ENCODE data around the gene ANKRD34A.
"Not testable (repeated sequence)": the region's sequence is repeated elsewhere in the genome, so short reads cannot be mapped to it uniquely, and the experiment has no call there.

The ANKRD34A gene

DNA sequence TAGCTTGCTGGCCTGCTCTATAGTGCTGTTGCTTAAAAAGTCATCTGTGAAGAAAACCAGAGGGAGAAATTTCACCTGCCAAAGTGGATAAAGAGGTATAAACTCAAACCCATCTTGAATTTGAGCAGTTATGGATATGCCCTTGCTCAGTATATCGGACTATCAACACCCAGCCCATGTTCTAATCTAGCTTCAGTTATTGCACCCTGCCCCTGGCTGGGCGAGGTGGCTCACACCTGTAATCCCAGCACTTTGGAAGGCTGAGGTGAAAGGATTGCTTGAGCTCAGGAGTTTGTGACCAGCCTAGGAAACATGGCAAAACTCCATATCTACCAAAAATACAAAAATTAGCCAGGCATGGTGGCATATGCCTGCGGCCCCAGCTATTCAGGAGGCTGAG is 19.8 kb downstream of the ANKRD34A start:
- DNase-seq (ENCODE audit: low spot score), result no peak

DNA sequence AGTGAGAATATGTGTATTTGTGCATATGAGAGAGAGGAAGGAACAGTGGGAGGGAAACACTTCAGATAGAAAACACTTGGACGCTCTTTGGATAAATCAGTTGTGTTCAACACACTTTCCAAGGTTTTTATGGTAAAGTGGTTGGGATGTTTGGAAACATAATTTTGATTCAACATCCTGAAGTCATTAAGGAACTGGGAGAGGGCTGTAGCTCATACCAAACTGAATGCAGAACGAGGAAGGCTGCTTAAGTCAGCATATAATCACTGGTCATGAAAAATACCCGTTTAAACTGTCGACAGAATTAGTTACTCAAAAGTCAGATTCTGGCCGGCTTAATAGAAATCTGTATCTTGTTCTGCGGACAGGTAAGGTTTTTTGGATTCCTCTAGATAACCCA is 21.5 kb downstream of the ANKRD34A start:
- no peak for DNase-seq (ENCODE audit: low spot score)

- no peak for DNase-seq (ENCODE audit: low spot score)
Measured at GRCh38 chr1:145942405-145942804, 22.0 kb downstream of the ANKRD34A start.

- DNase-seq (ENCODE audit: low spot score), result no peak
Measured at GRCh38 chr1:145937436-145937835, 26.9 kb downstream of the ANKRD34A start.

- DNase-seq (ENCODE audit: low spot score), result no peak
Measured at GRCh38 chr1:145936247-145936646, 28.1 kb downstream of the ANKRD34A start.

- no peak for DNase-seq (ENCODE audit: low spot score)
Measured at GRCh38 chr1:145935708-145936107, 28.7 kb downstream of the ANKRD34A start.

GRCh38 chr1:145932522-145933009 is 31.8 kb downstream of the ANKRD34A start:
- DNase-seq (ENCODE audit: low spot score), result not testable (repeated sequence)

DNA sequence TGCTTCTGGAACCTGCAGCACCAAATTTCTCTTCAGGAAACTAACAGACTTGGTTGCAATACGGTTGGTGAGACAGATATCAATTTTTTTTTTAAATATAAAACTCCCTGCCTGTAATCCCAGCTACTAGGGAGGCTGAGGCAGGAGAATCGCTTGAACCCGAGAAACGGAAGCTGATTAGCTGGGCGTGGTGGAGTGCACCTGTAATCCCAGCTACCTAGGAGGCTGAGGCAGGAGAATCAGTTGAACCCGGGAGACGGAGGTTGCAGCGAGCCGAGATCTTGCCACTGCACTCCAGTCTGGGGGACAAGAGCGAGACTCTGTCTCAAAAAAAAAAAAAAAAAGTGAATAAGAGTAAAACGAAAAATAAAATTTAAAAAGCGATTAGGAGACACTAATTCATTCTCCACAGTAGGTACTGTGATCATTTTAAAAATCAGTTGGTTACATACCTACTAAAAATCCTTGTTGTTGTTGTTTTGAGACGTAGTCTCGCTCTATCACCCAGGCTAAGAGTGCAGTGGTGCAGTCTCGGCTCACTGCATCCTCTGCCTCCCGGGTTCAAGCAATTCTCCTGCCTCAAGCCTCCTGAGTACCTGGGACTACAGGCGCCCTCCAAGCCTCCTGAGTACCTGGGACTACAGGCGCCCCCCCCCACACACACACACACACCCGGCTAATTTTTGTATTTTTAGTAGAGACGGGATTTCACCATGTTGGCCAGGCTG is 36.3 kb downstream of the ANKRD34A start:
- DNase-seq (ENCODE audit: low spot score), result no peak

- peak; percentile 99 for DNase-seq (ENCODE audit: low spot score)
Measured at GRCh38 chr1:145927063-145927886, 37.1 kb downstream of the ANKRD34A start, which contains the start of gene RBM8A. RBM8A (minus strand) TSS chr1:145927484; CDS start chr1:145927426, 58 bp downstream.

GRCh38 chr1:145926686-145927062 is 37.7 kb downstream of the ANKRD34A start:
- peak; percentile 25 for DNase-seq (ENCODE audit: low spot score)

- DNase-seq (ENCODE audit: low spot score), result no peak
Measured at GRCh38 chr1:145922266-145922665, 42.1 kb downstream of the ANKRD34A start.

DNA sequence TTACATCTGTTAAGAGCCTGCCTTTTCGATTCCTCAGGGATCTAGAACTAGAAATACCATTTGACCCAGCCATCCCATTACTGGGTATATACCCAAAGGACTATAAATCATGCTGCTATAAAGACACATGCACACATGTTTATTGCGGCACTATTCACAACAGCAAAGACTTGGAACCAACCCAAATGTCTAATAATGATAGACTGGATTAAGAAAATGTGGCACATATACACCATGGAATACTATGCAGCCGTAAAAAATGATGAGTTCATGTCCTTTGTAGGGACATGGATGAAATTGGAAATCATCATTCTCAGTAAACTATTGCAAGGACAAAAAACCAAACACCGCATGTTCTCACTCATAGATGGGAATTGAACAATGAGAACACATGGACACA is 44.1 kb downstream of the ANKRD34A start:
- not testable (repeated sequence) for DNase-seq (ENCODE audit: low spot score)

- peak; percentile 82 for DNase-seq (ENCODE audit: low spot score)
Measured at GRCh38 chr1:145918992-145919939, 45.1 kb downstream of the ANKRD34A start.

DNA sequence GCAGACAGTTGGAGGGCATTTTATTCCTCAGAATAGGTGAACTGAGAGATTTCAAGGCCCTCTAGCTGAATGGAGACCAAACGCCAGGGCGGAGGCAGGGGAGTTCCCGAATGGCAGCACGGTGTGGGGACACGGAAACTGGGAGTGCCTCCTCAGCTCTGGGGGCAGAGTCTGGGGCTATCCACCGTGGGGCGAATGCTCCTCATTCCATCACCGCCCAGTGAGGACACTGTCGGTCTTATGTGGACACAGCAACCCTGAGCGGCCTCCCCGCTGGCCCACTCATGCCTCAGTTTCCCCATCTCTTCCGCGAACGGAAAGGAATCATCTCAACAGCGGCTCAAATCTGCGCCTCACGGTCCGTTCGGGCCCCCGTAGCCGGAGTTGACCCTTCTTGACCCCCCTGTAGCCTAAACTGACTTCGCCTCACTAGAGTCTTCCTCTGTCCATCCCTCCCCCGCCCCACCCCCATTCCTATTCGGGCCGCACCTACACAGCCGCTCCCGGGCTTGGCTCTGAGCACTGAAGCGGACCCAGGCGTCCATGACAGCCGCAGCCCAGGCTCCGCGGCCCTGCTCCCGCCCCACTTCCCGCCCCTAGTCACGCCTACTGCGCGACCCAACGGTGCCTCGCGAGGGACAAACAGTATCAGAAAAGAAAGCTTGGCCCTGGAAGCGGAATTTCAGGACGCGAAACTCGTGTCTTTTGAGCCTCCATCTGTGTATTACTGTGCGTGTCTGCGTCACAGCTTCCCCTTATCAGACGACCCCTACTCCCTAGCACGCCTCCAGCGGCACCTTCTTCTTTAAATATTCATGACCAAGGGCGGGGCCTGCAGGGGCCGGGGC is 46.0 kb downstream of the ANKRD34A start, which contains the start of gene PEX11B:
PEX11B (minus strand) TSS at position 574 of the 848 bp plus-strand sequence; CDS start at position 545, 29 bp downstream.
- peak; percentile 88 for DNase-seq (ENCODE audit: low spot score)

DNA sequence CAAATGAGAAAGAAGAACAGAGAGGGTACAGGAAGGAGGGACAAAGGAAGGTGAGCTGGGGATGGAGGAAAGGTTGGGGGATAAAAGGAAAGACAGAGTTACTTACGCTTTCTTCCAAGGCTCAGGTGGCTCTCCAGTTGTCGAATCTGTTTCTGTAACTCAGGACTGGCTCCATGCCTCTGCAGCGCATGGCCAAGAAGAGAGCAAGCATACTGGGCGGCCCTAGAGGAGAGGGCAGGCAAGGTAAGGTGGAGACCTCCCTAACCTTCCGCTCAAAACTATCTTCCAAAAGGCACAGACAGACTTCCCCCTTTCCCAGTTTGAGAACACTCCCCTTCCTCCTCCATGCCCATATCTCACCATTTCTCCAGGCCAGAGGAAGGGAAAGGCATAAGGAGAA is 46.8 kb downstream of the ANKRD34A start:
- DNase-seq (ENCODE audit: low spot score), result no peak

DNA sequence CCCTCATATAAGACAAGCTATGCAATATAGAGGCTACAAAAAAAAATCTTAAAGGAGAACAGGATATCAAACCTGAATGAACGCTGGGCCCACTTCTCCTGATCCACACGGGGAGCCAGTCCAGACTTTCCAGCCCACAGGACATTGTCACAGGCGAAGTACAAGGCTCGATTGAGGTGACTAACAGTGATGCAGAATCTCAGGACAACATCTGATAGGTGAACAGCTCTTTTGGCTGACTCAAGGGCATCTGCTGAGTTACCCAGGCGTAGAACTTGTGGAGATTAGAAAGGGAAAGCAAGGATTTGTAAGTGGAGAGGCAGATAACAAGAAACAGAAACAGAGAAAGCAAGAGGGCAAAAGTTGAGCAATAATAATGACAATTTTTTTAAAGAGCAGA is 47.6 kb downstream of the ANKRD34A start:
- peak; percentile 91 for DNase-seq (ENCODE audit: low spot score)

DNA sequence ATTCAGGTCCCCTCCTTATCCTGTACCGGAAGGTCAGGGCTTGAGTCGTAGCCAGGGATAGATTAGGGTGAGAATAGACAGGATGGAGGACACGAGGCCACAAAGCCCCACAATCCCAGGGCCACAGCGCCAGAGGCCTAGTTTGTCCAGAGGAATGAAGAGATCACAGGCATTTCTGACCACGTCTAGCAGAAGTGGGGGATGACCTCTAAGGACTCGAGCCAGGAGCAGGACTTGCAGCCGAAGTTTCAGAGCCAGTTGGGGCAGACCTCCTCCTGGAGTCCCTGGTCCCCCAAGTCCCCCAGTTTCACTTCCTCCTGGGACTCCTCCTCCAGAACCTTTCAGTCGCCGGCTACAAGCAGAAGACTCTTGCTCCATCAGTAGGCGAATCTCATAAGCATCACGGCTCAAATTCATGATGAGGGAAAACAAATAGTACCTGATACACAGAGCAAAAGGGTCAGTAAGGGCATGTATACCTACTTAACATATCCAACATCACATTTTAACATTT is 52.2 kb downstream of the ANKRD34A start:
- no peak for DNase-seq (ENCODE audit: low spot score)
